Measurements from ENCODE around the gene KRT31.
"Not testable (repeated sequence)": the region's sequence is repeated elsewhere in the genome, so short reads cannot be mapped to it uniquely, and the experiment has no call there.

- not testable (repeated sequence) for TF ChIP-seq ZNF274 (IDR thresholded peaks at IDR 0.05; ENCODE audit: low read depth, low read length); RAD21 (IDR thresholded peaks at IDR 0.05; ENCODE audit: low read depth); POLR2A (IDR thresholded peaks at IDR 0.05; ENCODE audit: borderline replicate concordance, extremely low read depth, insufficient read depth, insufficient read length); ZFX (IDR thresholded peaks at IDR 0.05); CTCF (IDR thresholded peaks at IDR 0.05 in 2 of 3, conservative IDR thresholded peaks at IDR 0.05 in 1 of 3; ENCODE audit: borderline replicate concordance in 1 of 3, insufficient read depth in 1 of 3, low read depth in 2 of 3, low read length in 2 of 3); POLR2AphosphoS5 (IDR thresholded peaks at IDR 0.05; ENCODE audit: low read depth, low read length); EZH2 (IDR thresholded peaks at IDR 0.05); ZBTB33 (IDR thresholded peaks at IDR 0.05; ENCODE audit: extremely low read depth, insufficient replicate concordance, low read length)
- TF ChIP-seq, protein P1, sequence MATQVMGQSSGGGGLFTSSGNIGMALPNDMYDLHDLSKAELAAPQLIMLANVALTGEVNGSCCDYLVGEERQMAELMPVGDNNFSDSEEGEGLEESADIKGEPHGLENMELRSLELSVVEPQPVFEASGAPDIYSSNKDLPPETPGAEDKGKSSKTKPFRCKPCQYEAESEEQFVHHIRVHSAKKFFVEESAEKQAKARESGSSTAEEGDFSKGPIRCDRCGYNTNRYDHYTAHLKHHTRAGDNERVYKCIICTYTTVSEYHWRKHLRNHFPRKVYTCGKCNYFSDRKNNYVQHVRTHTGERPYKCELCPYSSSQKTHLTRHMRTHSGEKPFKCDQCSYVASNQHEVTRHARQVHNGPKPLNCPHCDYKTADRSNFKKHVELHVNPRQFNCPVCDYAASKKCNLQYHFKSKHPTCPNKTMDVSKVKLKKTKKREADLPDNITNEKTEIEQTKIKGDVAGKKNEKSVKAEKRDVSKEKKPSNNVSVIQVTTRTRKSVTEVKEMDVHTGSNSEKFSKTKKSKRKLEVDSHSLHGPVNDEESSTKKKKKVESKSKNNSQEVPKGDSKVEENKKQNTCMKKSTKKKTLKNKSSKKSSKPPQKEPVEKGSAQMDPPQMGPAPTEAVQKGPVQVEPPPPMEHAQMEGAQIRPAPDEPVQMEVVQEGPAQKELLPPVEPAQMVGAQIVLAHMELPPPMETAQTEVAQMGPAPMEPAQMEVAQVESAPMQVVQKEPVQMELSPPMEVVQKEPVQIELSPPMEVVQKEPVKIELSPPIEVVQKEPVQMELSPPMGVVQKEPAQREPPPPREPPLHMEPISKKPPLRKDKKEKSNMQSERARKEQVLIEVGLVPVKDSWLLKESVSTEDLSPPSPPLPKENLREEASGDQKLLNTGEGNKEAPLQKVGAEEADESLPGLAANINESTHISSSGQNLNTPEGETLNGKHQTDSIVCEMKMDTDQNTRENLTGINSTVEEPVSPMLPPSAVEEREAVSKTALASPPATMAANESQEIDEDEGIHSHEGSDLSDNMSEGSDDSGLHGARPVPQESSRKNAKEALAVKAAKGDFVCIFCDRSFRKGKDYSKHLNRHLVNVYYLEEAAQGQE (IDR thresholded peaks at IDR 0.05; ENCODE audit: low read depth), result not testable (repeated sequence)
Observed at GRCh38 chr17:41350381-41350878, 47.0 kb downstream of the KRT31 start, which contains the start of gene KRT33A.

Data from HCT116 (cell line).